ENCODE results near the gene IL1RAPL2.
"Not testable (repeated sequence)": the region's sequence is repeated elsewhere in the genome, so short reads cannot be mapped to it uniquely, and the experiment has no call there.

IL1RAPL2 gene

DNA sequence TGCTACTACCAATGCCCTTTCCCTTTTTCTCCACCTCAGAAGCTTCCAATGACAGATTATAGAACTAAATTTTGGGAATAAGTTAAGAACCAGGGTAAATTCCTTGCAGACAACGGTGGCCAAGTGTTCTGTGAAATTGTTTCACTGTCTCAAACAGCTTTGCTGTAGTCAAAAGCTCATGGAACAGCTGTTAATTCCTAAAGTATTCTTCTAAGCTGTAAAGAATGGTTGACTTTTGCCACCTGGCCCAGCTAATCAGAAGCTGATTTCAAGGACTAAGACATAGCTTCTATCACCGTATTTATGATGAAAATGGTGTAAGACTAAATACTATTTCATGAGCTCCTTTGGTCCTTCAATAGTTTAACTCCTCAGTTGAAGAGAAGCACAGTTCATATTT is 297.5 kb downstream of the IL1RAPL2 start:
- no peak for DNase-seq

DNA sequence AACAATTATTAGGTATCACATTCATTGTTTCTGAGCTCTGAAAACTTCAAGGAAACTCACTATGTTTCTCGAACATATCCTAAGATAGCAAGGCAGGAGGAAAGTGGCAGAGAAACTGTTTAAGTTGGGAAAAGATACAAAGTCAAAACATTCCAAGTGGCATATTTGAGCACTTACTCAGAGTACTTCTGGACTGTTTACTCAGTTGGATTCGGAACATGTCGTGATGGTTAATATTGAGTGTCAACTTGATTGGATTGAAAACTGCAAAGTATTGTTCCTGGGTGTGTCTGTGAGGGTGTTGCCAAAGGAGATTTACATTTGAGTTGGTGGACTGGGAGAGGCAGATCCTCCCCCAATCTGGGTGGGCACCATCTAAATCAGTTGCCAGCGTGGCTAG is 298.3 kb downstream of the IL1RAPL2 start:
- no peak for DNase-seq

DNA sequence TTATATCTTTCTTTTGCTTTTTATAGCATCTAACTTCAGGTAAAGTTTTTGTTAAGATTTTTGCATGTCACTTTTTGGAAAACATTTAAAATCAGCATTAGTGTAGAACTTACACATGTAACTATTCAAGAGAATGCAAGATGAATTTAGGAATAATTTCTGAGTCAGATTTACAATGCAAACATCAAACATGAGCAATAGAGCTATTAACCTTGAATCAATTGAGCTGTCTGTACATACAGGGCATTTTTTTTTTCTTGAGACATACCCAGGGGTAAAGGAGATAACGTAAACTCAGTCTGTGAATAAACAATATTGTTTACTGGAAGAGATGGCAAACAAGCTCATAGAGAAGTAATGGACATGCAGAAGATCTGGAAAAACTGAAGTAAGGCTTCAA is 311.5 kb downstream of the IL1RAPL2 start:
- DNase-seq: no peak

DNA sequence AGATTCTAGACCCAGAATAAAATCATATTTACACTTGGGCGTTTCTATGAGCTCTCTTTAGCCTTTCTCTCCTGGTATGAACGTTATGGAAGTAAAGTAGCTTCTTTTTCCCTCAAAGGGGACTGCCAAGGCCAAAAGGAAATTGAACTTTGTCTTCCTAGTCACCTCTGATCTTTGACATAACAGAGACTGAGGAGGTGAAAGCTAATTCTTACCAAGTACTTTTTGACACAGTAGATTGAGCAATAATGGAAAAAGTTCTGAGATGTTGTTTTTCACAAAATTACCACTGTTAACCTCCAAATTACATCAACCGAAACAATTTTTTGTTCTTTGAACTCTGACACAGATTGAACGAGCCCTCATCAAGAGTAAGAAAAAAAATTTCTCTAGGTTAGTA is 336.1 kb downstream of the IL1RAPL2 start:
- no peak for DNase-seq

DNA sequence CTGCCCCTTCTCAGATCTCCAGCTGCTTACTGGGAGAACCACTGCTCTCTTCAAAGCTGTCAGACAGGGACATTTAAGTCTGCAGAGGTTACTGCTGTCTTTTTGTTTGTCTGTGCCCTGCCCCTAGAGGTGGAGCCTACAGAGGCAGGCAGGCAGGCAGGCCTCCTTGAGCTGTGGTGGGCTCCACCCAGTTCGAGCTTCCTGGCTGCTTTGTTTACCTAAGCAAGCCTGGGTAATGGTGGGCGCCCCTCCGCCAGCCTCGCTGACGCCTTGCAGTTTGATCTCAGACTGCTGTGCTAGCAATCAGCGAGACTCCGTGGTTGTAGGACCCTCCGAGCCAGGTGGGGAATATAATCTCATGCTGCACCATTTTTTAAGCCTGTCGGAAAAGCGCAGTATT is 343.7 kb downstream of the IL1RAPL2 start:
- not testable (repeated sequence) for DNase-seq

DNA sequence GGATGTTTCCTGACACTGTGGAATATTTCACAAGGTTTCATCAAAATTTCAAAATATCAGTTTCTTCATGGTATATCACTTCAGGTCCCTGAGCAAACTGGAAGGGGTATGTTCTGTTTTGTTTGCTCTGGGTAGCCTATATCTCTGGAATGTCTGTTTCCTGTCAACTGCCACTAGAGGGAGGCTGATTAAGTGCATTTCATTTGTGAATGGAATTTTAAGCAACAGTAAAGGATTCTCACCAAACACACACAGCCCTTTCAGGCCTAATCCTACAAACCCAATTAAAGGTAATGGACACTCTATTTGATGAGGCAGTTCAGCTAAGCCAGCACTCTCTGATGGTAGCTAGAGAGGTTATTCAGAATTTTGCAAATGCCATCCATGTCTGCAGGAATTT is 347.3 kb downstream of the IL1RAPL2 start:
- DNase-seq: no peak

DNA sequence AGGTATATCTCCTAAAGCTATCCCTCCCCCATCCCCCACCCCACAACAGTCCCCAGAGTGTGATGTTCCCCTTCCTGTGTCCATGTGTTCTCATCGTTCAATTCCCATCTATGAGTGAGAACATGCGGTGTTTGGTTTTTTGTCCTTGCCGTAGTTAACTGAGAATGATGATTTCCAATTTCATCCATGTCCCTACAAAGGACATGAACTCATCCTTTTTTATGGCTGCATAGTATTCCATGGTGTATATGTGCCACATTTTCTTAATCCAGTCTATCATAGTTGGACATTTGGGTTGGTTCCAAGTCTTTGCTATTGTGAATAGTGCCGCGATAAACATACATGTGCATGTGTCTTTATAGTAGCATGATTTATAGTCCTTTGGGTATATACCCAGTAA is 348.7 kb downstream of the IL1RAPL2 start:
- not testable (repeated sequence) for DNase-seq

DNA sequence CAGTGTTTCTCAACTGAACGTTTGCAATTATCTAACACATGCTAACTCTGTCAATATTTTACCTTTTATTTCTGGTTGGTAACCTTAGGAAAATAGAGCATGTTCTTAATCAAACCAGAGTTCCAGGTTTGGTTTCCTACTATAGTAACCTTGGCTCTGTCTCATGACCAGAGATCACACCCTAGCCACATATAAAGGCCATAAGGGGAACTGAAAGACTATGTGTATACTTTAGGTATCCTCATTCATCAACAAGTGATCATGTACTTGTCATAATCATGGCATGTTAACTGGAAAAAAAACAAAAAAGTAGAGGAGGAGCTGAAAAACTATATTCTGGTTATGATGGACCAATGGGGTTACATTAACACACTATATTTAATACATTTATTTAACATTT is 352.1 kb downstream of the IL1RAPL2 start:
- no peak for DNase-seq

DNA sequence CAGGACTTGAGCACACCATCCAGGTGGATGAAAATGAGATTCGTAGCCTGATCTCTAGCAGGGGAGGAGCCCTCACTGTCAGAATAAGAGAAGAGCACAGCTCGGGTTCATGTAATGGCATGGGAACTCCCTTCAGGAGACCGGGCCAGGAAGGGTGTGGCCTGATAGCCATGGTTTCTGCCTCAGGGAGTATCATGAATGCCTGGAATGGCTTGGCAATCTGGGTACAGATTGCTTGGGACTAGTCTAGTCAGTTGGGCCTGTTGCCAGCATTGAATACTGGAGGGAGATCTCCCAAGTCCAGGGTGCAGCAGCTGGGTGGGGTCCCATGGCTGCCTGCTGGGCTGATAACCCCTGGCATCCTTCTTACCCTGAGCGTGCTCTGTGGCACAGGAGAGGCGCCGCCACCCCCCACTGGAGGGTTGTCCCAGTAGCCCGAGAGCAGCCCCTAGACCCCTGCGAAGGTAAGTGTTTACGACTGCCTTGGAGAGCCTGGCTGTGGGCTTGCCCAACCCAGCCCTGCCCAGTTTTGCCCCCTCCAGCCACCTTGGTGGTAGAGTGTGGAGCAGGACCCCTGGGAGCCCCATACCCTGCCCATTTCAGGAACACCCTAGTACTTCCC is 355.7 kb downstream of the IL1RAPL2 start:
- DNase-seq: no peak

DNA sequence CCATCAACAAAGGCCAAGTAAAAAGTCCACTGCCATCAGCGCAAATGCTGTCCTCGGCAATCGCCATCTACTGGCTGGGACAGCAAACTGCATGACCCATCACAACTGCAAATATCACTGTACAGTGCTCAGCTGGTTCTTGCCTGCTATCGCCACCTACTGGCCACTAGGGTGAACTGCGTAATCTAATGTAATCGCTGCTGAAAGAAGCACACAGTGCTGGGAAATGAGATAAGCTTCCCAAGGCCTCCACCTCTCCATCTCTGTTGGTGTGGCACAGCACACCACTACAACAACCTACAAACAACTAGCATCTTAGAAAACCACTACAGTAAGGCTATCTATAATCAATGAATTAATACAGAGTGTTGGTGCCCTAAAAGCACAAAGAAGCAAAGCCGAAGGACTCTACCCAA is 356.2 kb downstream of the IL1RAPL2 start:
- DNase-seq: peak; percentile 12

DNA sequence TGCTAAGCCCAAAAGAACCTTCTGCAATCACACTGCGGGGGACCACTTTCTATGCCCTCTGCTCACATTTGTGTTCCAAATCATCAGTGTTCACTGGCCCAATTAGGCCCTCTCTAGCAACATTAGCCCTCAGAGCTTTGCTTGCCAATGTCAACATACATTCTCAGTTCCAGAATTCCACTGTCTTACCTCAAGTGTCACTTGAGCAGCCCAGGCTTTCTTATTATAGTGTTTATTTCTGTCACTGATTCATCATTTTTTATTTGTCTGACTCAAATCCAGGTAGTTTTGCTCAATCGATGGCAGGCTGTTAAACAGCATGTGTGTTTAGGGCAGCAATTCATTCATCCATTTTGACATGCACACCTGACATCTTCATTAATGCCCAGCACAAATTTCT is 363.3 kb downstream of the IL1RAPL2 start:
- DNase-seq: no peak

DNA sequence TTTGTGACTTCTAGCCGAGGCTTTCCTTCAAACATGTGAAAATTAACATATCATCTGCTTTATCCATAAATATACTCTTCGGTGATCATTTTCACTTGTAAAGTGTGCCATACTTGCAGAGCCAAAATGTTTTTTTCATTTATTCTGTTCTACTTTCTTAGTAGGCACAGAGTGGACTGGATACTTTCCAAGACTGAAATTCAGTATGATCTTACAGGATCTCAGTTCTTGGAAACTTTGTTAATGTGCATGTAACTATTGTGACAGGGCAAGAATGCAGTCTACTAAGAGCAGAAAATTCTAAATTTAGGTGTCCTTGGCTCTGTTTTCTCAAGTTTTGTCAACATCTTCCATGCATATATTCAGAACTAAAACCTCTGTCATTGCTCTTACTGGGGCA is 369.6 kb downstream of the IL1RAPL2 start:
- no peak for DNase-seq

DNA sequence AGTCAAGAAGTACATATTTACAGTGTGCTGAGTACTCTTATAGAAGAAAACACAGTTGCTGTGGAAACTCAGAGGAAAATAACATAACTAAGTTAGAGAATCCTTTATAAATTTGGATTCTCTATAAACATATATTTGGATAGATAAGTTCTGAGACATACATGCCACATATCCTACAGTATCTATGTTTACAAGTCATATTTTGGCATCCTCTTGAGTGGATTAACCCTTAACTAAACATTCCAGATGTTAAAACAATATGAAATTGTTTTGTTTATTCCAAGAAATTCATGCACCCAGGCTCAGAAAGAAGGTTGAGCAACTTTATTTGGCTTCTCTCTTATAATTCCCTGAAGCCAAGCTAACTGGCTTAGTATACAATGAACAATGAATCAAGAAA is 387.3 kb downstream of the IL1RAPL2 start:
- DNase-seq: no peak

DNA sequence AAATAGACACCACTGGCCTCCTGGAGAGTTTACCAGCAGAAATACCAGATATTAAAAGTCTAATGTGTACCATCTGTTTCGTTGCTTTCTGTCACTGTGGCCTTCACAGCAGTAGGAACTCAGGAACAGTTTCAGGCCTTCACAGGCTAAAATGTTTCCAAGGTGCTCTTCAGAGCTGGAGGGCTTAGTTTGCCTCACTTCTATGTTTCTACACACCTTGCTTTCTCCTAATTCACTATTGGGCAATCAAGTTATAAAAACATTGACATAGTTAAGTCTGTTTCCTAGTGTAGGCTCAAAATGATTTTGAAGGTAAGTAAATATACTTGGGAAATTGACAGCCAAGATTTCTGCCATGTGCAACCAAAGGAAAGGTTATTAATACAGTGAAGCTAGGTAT is 395.9 kb downstream of the IL1RAPL2 start:
- no peak for DNase-seq

DNA sequence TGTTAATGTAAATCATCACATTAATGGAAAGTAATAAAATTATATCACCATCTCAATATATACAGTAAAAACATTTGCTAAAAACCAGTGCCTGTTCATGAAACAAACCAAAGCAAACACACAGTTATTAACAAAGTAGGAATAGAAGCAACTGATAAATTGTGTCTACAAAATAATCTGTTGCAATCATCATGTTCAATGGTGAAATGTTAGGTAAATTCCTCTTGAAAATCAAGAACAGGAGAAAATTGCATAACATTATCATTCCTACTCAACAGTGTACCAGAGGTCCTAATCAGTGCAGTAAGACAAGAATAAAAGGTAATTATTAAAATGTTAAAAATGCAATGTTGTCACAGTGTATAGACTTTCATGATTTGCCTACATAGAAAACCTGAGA is 402.2 kb downstream of the IL1RAPL2 start:
- DNase-seq: no peak

DNA sequence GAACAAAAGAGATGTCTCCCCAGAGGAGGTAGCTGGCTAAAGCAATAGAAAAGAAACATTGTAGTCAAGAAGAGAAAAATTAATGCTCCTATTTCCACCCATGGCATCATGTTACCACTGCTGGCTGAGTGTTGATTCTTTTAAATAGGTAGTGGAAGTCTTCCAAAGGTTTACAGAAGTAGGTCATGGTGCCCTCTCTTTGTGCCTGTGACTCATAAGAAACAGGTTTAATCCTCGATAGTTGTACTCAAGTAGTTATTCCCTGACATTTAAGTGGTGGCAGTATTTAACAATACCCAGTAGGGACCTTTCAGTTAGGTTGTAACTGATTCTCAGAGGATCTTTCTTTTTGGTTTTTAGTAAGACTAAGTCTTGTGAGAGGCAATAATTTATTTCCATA is 406.7 kb downstream of the IL1RAPL2 start:
- no peak for DNase-seq

DNA sequence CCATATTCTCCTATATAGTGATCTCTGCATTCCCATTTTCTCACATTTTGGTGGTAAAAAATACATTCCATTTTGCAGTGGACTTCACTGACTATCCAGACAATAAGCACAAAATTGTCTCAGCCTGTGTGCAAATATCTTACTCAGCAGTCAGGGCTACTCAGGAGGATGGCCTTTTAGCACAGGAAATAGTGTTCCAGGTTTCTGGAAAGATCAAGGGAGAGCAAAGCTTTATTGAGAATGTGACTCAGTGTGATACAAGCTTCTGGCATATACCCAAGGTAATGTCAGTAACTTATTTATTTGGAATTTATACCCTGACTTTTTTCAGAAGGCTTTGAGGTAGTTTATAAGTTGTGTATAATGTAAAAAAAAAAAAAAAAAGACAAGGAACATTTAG is 421.1 kb downstream of the IL1RAPL2 start:
- DNase-seq: no peak

DNA sequence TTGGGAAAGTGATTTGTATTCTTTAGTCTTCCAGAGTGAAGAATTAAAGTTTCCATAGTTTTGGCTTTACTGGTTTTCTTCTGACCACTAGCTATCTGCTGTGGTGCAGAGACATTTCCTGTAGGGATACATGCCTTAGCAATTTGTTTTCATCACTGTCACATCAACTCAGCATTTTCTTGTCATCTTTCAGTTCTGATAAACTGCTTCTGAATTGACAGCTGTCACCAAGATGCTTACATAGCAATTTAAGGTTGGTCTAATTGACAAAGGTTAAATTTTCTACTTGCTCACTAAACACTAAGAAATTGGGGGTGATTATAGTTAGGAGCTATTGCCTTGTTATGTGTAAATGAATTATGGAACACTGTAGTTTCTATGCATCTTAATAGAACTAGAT is 422.0 kb downstream of the IL1RAPL2 start:
- DNase-seq: no peak

DNA sequence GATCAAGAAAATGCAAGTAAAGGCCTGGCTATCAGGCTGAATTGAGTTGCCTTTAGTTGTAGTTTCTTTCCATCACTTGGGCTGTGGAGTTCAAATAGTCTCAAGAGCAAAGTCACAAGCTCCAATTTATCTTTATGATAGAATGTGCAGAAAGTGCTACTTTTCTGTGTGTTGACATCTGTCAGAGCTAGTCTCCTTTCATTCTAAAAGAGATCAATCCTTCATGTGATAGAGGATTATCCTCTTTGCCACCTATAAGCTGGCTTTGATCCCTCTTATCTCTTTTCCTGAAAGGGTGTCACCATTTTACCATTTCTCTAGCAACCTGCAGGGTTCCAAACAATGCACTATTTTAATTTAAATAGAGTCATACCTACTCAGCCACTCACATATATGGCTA is 429.5 kb downstream of the IL1RAPL2 start:
- DNase-seq: no peak

DNA sequence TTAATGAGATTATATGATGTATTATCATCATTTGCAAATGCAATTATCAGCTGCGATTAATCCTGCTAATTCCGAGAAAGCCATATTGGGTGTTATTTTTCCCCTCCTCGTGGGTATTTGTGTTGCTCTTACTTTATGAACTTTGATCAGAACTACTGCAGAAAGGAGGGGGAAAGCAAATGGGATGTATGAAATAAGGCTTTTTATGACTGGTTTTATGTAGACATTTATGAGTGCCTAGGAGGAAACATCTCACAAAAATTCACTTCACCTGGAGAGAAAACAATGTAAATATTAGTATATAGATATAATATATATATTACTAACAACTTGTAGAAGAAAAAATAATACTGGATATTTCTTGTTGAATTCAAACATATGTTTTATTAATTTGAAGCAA is 440.1 kb downstream of the IL1RAPL2 start:
- DNase-seq: no peak

DNA sequence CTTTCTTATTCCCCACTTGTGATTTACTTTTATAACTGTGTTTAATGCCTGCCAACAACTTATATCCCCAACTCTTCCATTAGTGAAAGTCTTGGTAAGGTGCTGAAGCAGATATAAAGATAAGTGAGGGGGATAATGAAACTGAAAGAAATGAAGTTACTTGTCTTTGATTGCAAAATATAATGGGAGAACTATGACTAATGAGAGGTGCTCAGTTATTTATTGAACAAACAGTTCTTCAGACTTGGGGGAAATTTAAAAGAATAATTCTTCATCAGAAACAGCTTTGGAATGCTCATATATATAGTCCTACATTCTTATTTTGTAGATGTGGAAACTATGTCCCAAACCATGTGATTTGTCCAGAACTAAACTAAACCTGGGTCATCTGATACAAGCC is 441.0 kb downstream of the IL1RAPL2 start:
- no peak for DNase-seq

DNA sequence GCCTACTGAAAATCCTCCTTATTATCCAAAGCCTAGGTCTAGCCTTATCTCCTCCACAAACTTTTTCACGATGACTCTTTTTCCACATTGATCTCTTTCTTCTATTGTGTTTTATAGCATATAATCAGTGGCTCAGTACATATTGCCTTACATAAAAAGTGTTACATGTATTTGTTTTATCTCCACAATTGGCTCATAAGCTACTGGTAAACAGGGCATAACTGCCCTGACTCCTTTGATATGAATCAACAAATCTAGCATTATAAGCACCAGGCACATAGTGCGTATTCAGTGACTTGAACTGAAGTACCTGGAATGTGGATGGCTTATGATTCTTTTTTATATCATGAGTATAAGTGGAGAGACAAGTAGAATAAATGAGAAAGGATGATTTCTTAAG is 447.7 kb downstream of the IL1RAPL2 start:
- DNase-seq: no peak

DNA sequence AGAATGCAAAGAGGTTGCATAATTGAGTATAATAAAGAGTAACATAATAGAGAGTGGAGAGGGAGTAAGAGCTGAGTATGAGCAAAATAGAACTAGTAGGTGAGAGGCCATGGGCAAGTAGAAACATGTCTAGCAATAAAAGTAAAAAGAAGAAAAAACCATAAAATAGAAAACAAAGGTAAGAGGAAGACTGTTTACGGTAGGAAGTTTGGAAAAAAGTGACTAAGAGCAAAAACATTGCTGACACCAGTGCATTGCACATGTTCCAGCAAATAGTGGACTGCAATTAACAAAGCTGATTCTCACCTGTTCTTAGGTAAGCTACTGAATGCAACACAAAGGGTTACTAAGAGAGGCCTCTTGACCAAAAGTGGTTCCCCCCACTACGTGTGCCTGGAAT is 451.6 kb downstream of the IL1RAPL2 start:
- DNase-seq: no peak

DNA sequence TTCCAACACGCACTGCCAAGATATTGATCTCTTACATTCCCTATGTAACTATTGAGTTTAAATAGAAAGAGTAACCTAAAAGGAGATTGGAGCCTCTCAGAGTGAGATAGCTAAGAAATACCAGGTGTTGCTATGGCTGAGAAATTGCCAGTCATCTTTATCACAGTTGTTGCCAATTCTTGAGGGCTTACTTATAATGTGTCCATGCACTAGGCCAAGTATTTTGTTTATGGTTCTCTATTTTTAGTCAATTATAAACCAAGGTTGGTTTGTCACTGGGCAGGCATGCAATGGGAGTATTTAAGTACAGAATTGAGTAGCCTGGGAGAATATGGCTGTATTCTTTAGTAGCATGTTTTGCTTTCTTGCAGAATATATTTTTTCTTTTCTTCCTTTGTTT is 452.9 kb downstream of the IL1RAPL2 start:
- no peak for DNase-seq

DNA sequence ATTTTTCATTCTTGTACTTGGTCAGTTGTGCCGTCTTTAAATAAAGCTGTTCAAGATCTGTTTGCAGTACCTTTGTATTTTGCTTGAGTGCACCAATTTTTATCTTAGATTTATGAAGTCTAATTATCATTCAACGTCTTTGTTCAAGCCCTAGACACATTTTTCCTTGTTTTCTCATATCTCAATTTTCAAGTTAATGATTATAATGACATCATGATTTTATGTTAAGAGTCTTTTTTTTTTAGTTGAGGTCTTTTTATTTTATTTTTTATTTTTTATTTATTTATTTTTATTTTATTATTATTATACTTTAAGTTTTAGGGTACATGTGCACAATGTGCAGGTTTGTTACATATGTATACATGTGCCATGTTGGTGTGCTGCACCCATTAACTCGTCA is 463.0 kb downstream of the IL1RAPL2 start:
- not testable (repeated sequence) for DNase-seq
